A549 (cell line): ENCODE data around the gene LRP5. TPM values are rescaled to one million over a fixed set of nuclear protein-coding genes. Genes with fewer than 3 reads are reported as not detected.

Experiments
- ATAC-seq, 2 experiments: fragments of 200-7000 bp in 1 of 2; fragments of >200 bp in 1 of 2; cut with Nextera tagmentation in 1 of 2; cut with Tn5 transposase in 1 of 2; 3 replicates each; pipeline versions ENCODE4 v1.8.0 to v1.9.1; 2018 to 2020; ENCODE audit warnings: mild to moderate bottlenecking in 1 of 2, moderate library complexity in 1 of 2
- CTCF ChIA-PET: fragments of 300-600 bp; sonication (Branson Sonifier 250); formaldehyde crosslinking; extraction: SDS; loops from one replicate; lab custom pipeline; 2021; ENCODE audit warnings: antibody characterized with exemption, inconsistent platforms; lab: Yijun Ruan, JAX
- POLR2A ChIA-PET: fragments of 350-600 bp; formaldehyde crosslinking; extraction: SDS; loops from one replicate; lab custom pipeline; 2021; ENCODE audit warnings: antibody characterized with exemption, inconsistent platforms; lab: Yijun Ruan, JAX
- DNase-seq, 2 experiments: peaks; one replicate each; pipeline versions ENCODE4 v3.0.0 to v3.0.0-alpha.2; 2011 to 2016; ENCODE audit warnings: low read depth in 1 of 2, low spot score in 1 of 2
- FAIRE-seq: peaks from 2 replicates; lab custom pipeline; 2011; peaks lifted over from hg19 to GRCh38; lab: Jason Lieb, UNC
- H3K27ac ChIP-seq, 2 experiments: fragments of >200 bp; sonication (Bioruptor Twin); formaldehyde crosslinking; 3 replicates each; pipeline ENCODE4 v1.5.1; 2016 to 2017
- H3K4me1 ChIP-seq: fragments of >200 bp; sonication (Bioruptor Twin); formaldehyde crosslinking; 3 replicates; pipeline ENCODE4 v1.6.1; 2016
- H3K4me2 ChIP-seq: fragments of >200 bp; sonication (Bioruptor Twin); formaldehyde crosslinking; 3 replicates; pipeline ENCODE4 v1.6.1; 2016
- H3K4me3 ChIP-seq: fragments of >200 bp; sonication (Bioruptor Twin); formaldehyde crosslinking; 3 replicates; pipeline ENCODE4 v1.5.1; 2016
- H3K9me3 ChIP-seq: fragments of >200 bp; sonication (Bioruptor Twin); formaldehyde crosslinking; 3 replicates; pipeline ENCODE4 v1.6.1; 2016
- CBX2 ChIP-seq: fragments of 200-600 bp; sonication (generic); IDR thresholded peaks from 2 replicates; pipeline ENCODE4 v1.6.1; 2016; ENCODE audit warnings: low read depth, mild to moderate bottlenecking, borderline replicate concordance
- CBX8 ChIP-seq: fragments of 200-600 bp; sonication (generic); IDR thresholded peaks from 2 replicates; pipeline ENCODE4 v1.6.1; 2016
- CTCF ChIP-seq: fragments of >200 bp; sonication (Bioruptor Twin); formaldehyde crosslinking; IDR thresholded peaks from 3 replicates; pipeline ENCODE4 v1.5.1; 2016
- E2F6 ChIP-seq: IDR thresholded peaks from 2 replicates; pipeline ENCODE4 v1.6.1; 2012; ENCODE audit warnings: low read depth, borderline replicate concordance
- ELK1 ChIP-seq: fragments of 150-350 bp; IDR thresholded peaks from 2 replicates; pipeline ENCODE4 v1.6.1; 2014; ENCODE audit warnings: low read depth, mild to moderate bottlenecking, low read length
- EP300 ChIP-seq, 2 experiments: fragments of >200 bp; sonication (Bioruptor Twin); formaldehyde crosslinking; IDR thresholded peaks; 2 replicates in 1 of 2; 3 replicates in 1 of 2; pipeline ENCODE4 v1.6.1; 2016 to 2017
- FOXS1 ChIP-seq: fragments of 250-450 bp; sonication (Bioruptor Pico); IDR thresholded peaks from 2 replicates; pipeline ENCODE4 v1.5.0; 2020; ENCODE audit warnings: mild to moderate bottlenecking, moderate library complexity
- HEYL ChIP-seq: fragments of 250-450 bp; sonication (Bioruptor Pico); IDR thresholded peaks from 2 replicates; pipeline ENCODE4 v1.8.0; 2021; ENCODE audit warnings: mild to moderate bottlenecking, moderate library complexity
- HMGXB4 ChIP-seq: fragments of 250-450 bp; sonication (Bioruptor Pico); IDR thresholded peaks from 2 replicates; pipeline ENCODE4 v1.5.0; 2021; ENCODE audit warnings: mild to moderate bottlenecking, moderate library complexity, borderline replicate concordance
- HOXB5 ChIP-seq: fragments of 250-450 bp; sonication (Bioruptor Pico); IDR thresholded peaks from 2 replicates; pipeline ENCODE4 v1.5.0; 2020; ENCODE audit warnings: mild to moderate bottlenecking, moderate library complexity
- JUNB ChIP-seq: fragments of >200 bp; sonication (Bioruptor Twin); formaldehyde crosslinking; IDR thresholded peaks from 2 replicates; pipeline ENCODE4 v1.6.1; 2016
- MAFK ChIP-seq: fragments of 450-650 bp; IDR thresholded peaks from 2 replicates; pipeline ENCODE4 v1.6.1; 2014; ENCODE audit not compliant: partially characterized antibody
- MAZ ChIP-seq: fragments of 150-350 bp; IDR thresholded peaks from 2 replicates; pipeline ENCODE4 v1.6.1; 2014; ENCODE audit warnings: antibody characterized with exemption, low read depth, low read length, borderline replicate concordance
- NPAS2 ChIP-seq: fragments of 250-450 bp; sonication (Bioruptor Pico); IDR thresholded peaks from 2 replicates; pipeline ENCODE4 v1.8.0; 2022; ENCODE audit warnings: mild to moderate bottlenecking, moderate library complexity, borderline replicate concordance
- PHF8 ChIP-seq: fragments of 200-600 bp; sonication (generic); IDR thresholded peaks from 2 replicates; pipeline ENCODE4 v1.6.1; 2016; ENCODE audit warnings: low read depth, mild to moderate bottlenecking, antibody characterized with exemption, moderate library complexity, borderline replicate concordance
- RNF2 ChIP-seq: fragments of 200-600 bp; sonication (generic); IDR thresholded peaks from 2 replicates; pipeline ENCODE4 v1.6.1; 2016; ENCODE audit warnings: low read depth, mild to moderate bottlenecking, antibody characterized with exemption, moderate library complexity, borderline replicate concordance
- ZC3H11A ChIP-seq: fragments of 450-650 bp; IDR thresholded peaks from 2 replicates; pipeline ENCODE4 v1.6.1; 2014; ENCODE audit warnings: antibody characterized with exemption, mild to moderate bottlenecking
- ZFP36 ChIP-seq: fragments of 450-650 bp; IDR thresholded peaks from 2 replicates; pipeline ENCODE4 v1.6.1; 2014; ENCODE audit warnings: borderline replicate concordance; ENCODE audit not compliant: partially characterized antibody
- ZNF302 ChIP-seq: fragments of 250-450 bp; sonication (Bioruptor Pico); IDR thresholded peaks from 2 replicates; pipeline ENCODE4 v1.9.0; 2021; ENCODE audit warnings: inconsistent platforms, mild to moderate bottlenecking, moderate library complexity
- WGBS: methylation state at CpG from one replicate; pipeline ENCODE4 v1.1.6; 2017; ENCODE audit errors: missing lambda C conversion rate; 5-methylcytosine and 5-hydroxymethylcytosine counted together
- polyA plus RNA-seq, 4 experiments: library from polyadenylated mRNA; depleted of rRNA in 3 of 4; stranded (reverse); fragments of >200 nt; fragmentation: RNase III in 1 of 4; extraction: RNeasy Plus Mini Kit Qiagen cat#74134 plus additional on column Dnase treatment in 1 of 4; gene quantifications; 2 replicates in 3 of 4; 3 replicates in 1 of 4; pipeline ENCODE4 v1.2.3, GENCODE V29; 2011 to 2017

The LRP5 gene
- polyA plus RNA-seq, 2 of the 4 experiments (the other 2 are of a cell fraction): 10.9 to 32.3 TPM

- H3K4me1 ChIP-seq: peaks cover 6% of the 10 kb centered on the region
- ATAC-seq (no peak), DNase-seq (no peak), FAIRE-seq (no peak)
- H3K27ac ChIP-seq: no peak overlapping the region
- no peak overlapping the region for H3K4me3 ChIP-seq
- 92% methylated on average over 22 of the region's 24 CpGs for WGBS
- H3K9me3 ChIP-seq: peaks cover 24% of the 10 kb centered on the region
- POLR2A ChIA-PET: interaction anchor here (1.1 kb wide), 1 partner anchor 11 kb away, joined by 4 read pairs; no protein-coding TSS in a partner anchor
- H3K4me2 ChIP-seq: no peak overlapping the region
- TF ChIP-seq FOXS1 (CRISPR knock-in tag): no peak
- no peak for TF ChIP-seq RNF2
- no peak for TF ChIP-seq CBX2
- TF ChIP-seq JUNB: no peak
- TF ChIP-seq CTCF: no peak
- TF ChIP-seq ELK1: no peak
- no peak for TF ChIP-seq E2F6
- TF ChIP-seq HOXB5: no peak
- no peak for TF ChIP-seq HMGXB4 (CRISPR knock-in tag)
- no peak for TF ChIP-seq ZFP36
- TF ChIP-seq HEYL (CRISPR knock-in tag): no peak
- TF ChIP-seq, all 56 proteins: peak for 0
- CTCF ChIA-PET: interaction anchor here (0.7 to 2.1 kb wide), 2 partner anchors 9 to 10 kb away, joined by 3 to 5 read pairs; no protein-coding TSS in a partner anchor
These were observed 119.7 kb downstream of the LRP5 start for GRCh38 chr11:68431984-68432645.

- 95% methylated on average over 17 of the region's 17 CpGs for WGBS
- ATAC-seq (no peak), DNase-seq (no peak), FAIRE-seq (no peak)
- Histone ChIP-seq H3K4me2 (no peak overlapping the region), H3K4me1 (peaks cover 12% of the 10 kb centered on the region), H3K4me3 (no peak overlapping the region), H3K9me3 (peaks cover 20% of the 10 kb centered on the region), H3K27ac (no peak overlapping the region)
- TF ChIP-seq FOXS1 (CRISPR knock-in tag): no peak
- TF ChIP-seq CBX2: no peak
- no peak for TF ChIP-seq ZC3H11A
- no peak for TF ChIP-seq E2F6
- TF ChIP-seq EP300 (IDR thresholded peaks at IDR 0.05): no peak
- no peak for TF ChIP-seq PHF8
- no peak for TF ChIP-seq HOXB5
- no peak for TF ChIP-seq NPAS2 (CRISPR knock-in tag)
- no peak for TF ChIP-seq CBX8
- TF ChIP-seq RNF2: no peak
- TF ChIP-seq MAZ: no peak
- no peak for TF ChIP-seq ZNF302
- no peak for TF ChIP-seq MAFK
- no peak for TF ChIP-seq HMGXB4 (CRISPR knock-in tag)
- ChIA-PET CTCF (interaction anchor here (0.9 to 2.1 kb wide), 2 partner anchors 8 to 9 kb away, joined by 4 to 5 read pairs; no protein-coding TSS in a partner anchor), POLR2A (no interaction called here)
These were observed 120.5 kb downstream of the LRP5 start for GRCh38 chr11:68432874-68433273.
